K562 (cell line): ENCODE results near the gene NCDN. TPM values are rescaled to one million over a fixed set of nuclear protein-coding genes. Genes with fewer than 3 reads are reported as not detected.

Experiments
- ATAC-seq: fragments of 200-7000 bp; cut with Tn5 transposase; 3 replicates; pipeline ENCODE4 v1.9.1; 2020; ENCODE audit warnings: moderate library complexity
- BruUV-seq: library from RNA; stranded (reverse); fragments of 400-500 nt; replicated peaks from 2 replicates; lab custom pipeline; 2021; lab: Mats Ljungman, UMichigan
- CTCF ChIA-PET: fragments of 300-600 bp; formaldehyde crosslinking; extraction: SDS; loops from one replicate; lab custom pipeline; 2021; ENCODE audit warnings: low intra/inter-chr PET ratio; lab: Yijun Ruan, JAX
- POLR2A ChIA-PET: fragments of 300-600, 350-650 bp; sonication (Branson Sonifier 250); formaldehyde crosslinking; extraction: SDS; loops from one replicate; lab custom pipeline; 2021; ENCODE audit warnings: antibody characterized with exemption, inconsistent platforms; lab: Yijun Ruan, JAX
- DNase-seq, 4 experiments: peaks; one replicate each; pipeline versions ENCODE4 v3.0.0 to v3.0.0-alpha.2; 2011 to 2018; ENCODE audit warnings: low spot score in 3 of 4, mixed read lengths in 3 of 4; ENCODE audit errors: extremely low read depth in 1 of 4
- FAIRE-seq: peaks from 2 replicates; lab custom pipeline; 2011; peaks lifted over from hg19 to GRCh38; lab: Jason Lieb, UNC
- H2AFZ ChIP-seq: 2 replicates; pipeline ENCODE4 v1.6.0; 2011; ENCODE audit warnings: low read depth, low read length, control low read depth, inconsistent platforms
- H3K27ac ChIP-seq: fragments of 200-600 bp; 3 replicates; pipeline ENCODE4 v1.8.0; 2011; ENCODE audit warnings: low read depth, mild to moderate bottlenecking, control low read depth, inconsistent platforms, low read length, moderate library complexity, mixed read lengths; ENCODE audit errors: extremely low read depth
- H3K27me3 ChIP-seq, 2 experiments: fragments of 300-600 bp in 1 of 2; 2 replicates in 1 of 2; 3 replicates in 1 of 2; pipeline versions ENCODE4 v1.6.0 to v1.8.0; 2011; ENCODE audit warnings: inconsistent platforms in 2 of 2, low read length in 2 of 2, mild to moderate bottlenecking in 1 of 2, mixed read lengths in 1 of 2, moderate library complexity in 1 of 2; ENCODE audit not compliant: control insufficient read depth in 2 of 2, insufficient read depth in 2 of 2
- H3K36me3 ChIP-seq: fragments of 300-600 bp; 3 replicates; pipeline ENCODE4 v1.8.0; 2011; ENCODE audit warnings: mild to moderate bottlenecking, low read length, inconsistent platforms; ENCODE audit not compliant: control insufficient read depth, insufficient read depth
- H3K4me1 ChIP-seq, 2 experiments: fragments of 200-600 bp in 1 of 2; replicated peaks in 1 of 2; 2 replicates in 1 of 2; 3 replicates in 1 of 2; pipeline versions ENCODE4 v1.5.1 to v1.8.0; 2011; ENCODE audit warnings: inconsistent platforms in 2 of 2, low read length in 2 of 2, mild to moderate bottlenecking in 1 of 2, mixed read lengths in 1 of 2, moderate library complexity in 1 of 2; ENCODE audit not compliant: control insufficient read depth in 2 of 2, insufficient read depth in 2 of 2
- H3K4me2 ChIP-seq: 2 replicates; pipeline ENCODE4 v1.6.1; 2011; ENCODE audit warnings: low read length, control low read depth, inconsistent platforms, mixed read lengths; ENCODE audit not compliant: insufficient read depth
- H3K4me3 ChIP-seq: fragments of 200-600 bp; sonication (generic), shearing (Covaris generic); 2 replicates; pipeline ENCODE4 v1.5.1; 2016; ENCODE audit warnings: control low read depth, inconsistent platforms
- H3K79me2 ChIP-seq: fragments of 200-600 bp; 3 replicates; pipeline ENCODE4 v1.8.0; 2011; ENCODE audit warnings: low read length, inconsistent platforms; ENCODE audit not compliant: control insufficient read depth, insufficient read depth
- H3K9ac ChIP-seq, 2 experiments: 2 replicates each; pipeline versions ENCODE4 v1.6.0 to v1.6.1; 2011; ENCODE audit warnings: low read depth in 2 of 2, low read length in 2 of 2, control low read depth in 1 of 2, inconsistent platforms in 1 of 2, mild to moderate bottlenecking in 1 of 2, mixed read lengths in 1 of 2; ENCODE audit not compliant: insufficient read depth in 1 of 2
- H3K9me1 ChIP-seq: one replicate; pipeline ENCODE4 v1.6.0; 2011; ENCODE audit warnings: inconsistent platforms, mild to moderate bottlenecking, low read length, moderate library complexity; ENCODE audit not compliant: control insufficient read depth, insufficient read depth
- H3K9me3 ChIP-seq: replicated peaks from 2 replicates; pipeline ENCODE4 v1.5.1; 2011; ENCODE audit warnings: low read depth, low read length, inconsistent platforms; ENCODE audit not compliant: control insufficient read depth, insufficient read depth
- H4K20me1 ChIP-seq: replicated peaks from 2 replicates; pipeline ENCODE4 v1.6.1; 2011; ENCODE audit warnings: low read length, inconsistent platforms, mixed read lengths; ENCODE audit not compliant: control insufficient read depth, insufficient read depth
- HNRNPUL1 ChIP-seq: fragments of 200-400 bp; formaldehyde crosslinking; IDR thresholded peaks from 2 replicates; pipeline ENCODE4 v1.6.1; 2017; ENCODE audit warnings: low read length
- RFX5 ChIP-seq: IDR thresholded peaks from 2 replicates; pipeline ENCODE4 v1.6.1; 2011; ENCODE audit warnings: low read depth, mild to moderate bottlenecking, improper control_type of control experiment, low read length
- SAP30 ChIP-seq: fragments of 200-600 bp; sonication (generic); IDR thresholded peaks from 2 replicates; pipeline ENCODE4 v1.6.1; 2012; ENCODE audit warnings: borderline replicate concordance, low read depth, mild to moderate bottlenecking, moderate library complexity, low read length, control low read depth, inconsistent platforms; ENCODE audit not compliant: insufficient read depth, poor library complexity, severe bottlenecking
- ZFP1 ChIP-seq: fragments of 450-650 bp; formaldehyde crosslinking; IDR thresholded peaks from 2 replicates; pipeline ENCODE4 v1.4.0; 2020; ENCODE audit warnings: mild to moderate bottlenecking, mixed read lengths
- ZFP91 ChIP-seq: sonication (generic); formaldehyde crosslinking; IDR thresholded peaks from 2 replicates; pipeline ENCODE4 v1.8.0; 2022; ENCODE audit warnings: mild to moderate bottlenecking, missing genetic modification reagents
- ZNF347 ChIP-seq: fragments of 450-650 bp; formaldehyde crosslinking; IDR thresholded peaks from 2 replicates; pipeline ENCODE4 v1.4.0; 2020; ENCODE audit warnings: low read depth, mild to moderate bottlenecking, moderate library complexity
- WGBS: fragments of 100-300 bp; shearing (Covaris generic); methylation state at CpG from one replicate; pipeline ENCODE4 v1.1.6; 2016; ENCODE audit warnings: low coverage, mixed read lengths; ENCODE audit not compliant: insufficient coverage; ENCODE audit errors: missing lambda C conversion rate; 5-methylcytosine and 5-hydroxymethylcytosine counted together
- in situ Hi-C: fragments of 300-500 bp; cut with MboI; formaldehyde crosslinking; loops from 4 replicates; pipeline ENCODE4 v1.15.0; 2018; ENCODE audit warnings: inconsistent platforms, mixed read lengths
- intact Hi-C: fragments of 100-400 bp; cut with micrococcal nuclease; formaldehyde crosslinking; loops from 2 replicates; pipeline ENCODE4 v1.14.2; 2022
- polyA plus RNA-seq, 8 experiments: library from polyadenylated mRNA; depleted of rRNA in 4 of 8; stranded (reverse) in 5 of 8; unstranded in 3 of 8; fragments of >200 nt; fragmentation: Nextera tagmentation in 2 of 8; fragmentation: Illumina TruSeq in 1 of 8; extraction: Ambion mirVana in 2 of 8; extraction: Trizol in 1 of 8; gene quantifications; 2 replicates each; pipeline versions ENCODE4 v1.2.1 to v1.2.3, GENCODE V29; 2011 to 2014; ENCODE audit warnings: inconsistent platforms in 1 of 8, missing spikeins in 1 of 8
- total RNA-seq, 7 experiments: library from RNA; depleted of rRNA in 6 of 7; stranded (reverse); fragments of >200 nt in 6 of 7; fragmentation: Illumina TruSeq in 2 of 7; extraction: Trizol in 2 of 7; gene quantifications; 2 replicates each; pipeline versions ENCODE4 v1.2.1 to v1.2.3, GENCODE V29; 2011 to 2021; ENCODE audit warnings: low replicate concordance in 1 of 7

The NCDN gene
- total and polyA plus RNA-seq, 9 of the 15 experiments (the other 6 are each of a cell fraction or from before 2014, with no cell fraction given), result 1.9 to 35.1 (median 10.7) TPM

GRCh38 chr1:35573198-35574124 lies 15.9 kb downstream of the NCDN start, which contains the start of gene TFAP2E:
TFAP2E (plus strand) TSS chr1:35573314; CDS start chr1:35573578, 264 bp downstream.
- Histone ChIP-seq H3K9ac (no peak within 1 kb of the TSS), H2AFZ (no peak within 1 kb of the TSS), H3K36me3 (no peaks in the 10 kb centered on the region), H4K20me1 (0 out of 2 replicates have a peak, but pooled peaks cover 5% of the 10 kb centered on the region), H3K79me2 (no peaks in the 10 kb centered on the region), H3K9me3 (no peaks in the 10 kb centered on the region), H3K4me3 (no peak within 1 kb of the TSS), H3K4me2 (no peak within 1 kb of the TSS), H3K4me1 (peaks cover 11 to 33% of the 10 kb centered on the region in 2 experiments), H3K27ac (no peak within 1 kb of the TSS), H3K9me1 (no peaks in the 10 kb centered on the region), H3K27me3 (peaks cover 3 to 18% of the 10 kb centered on the region in 2 experiments; a peak in 4 of 5 replicates)
- TF ChIP-seq SAP30 (no peak), RFX5 (no peak), ZNF347 (CRISPR knock-in tag) (no peak), HNRNPUL1 (no peak), ZFP91 (CRISPR knock-in tag) (no peak), ZFP1 (CRISPR knock-in tag) (no peak)
- no peak for FAIRE-seq
- in situ Hi-C loops, result no loop called here
- ChIA-PET POLR2A (interaction anchor here (0.7 to 1.3 kb wide), 4 partner anchors 11 to 158 kb away, joined by 3 read pairs; no protein-coding TSS in a partner anchor), CTCF (no interaction called here)
- 66% methylated on average over 50 of the region's 95 CpGs for WGBS
- ATAC-seq, result no peak
- BruUV-seq, result no TSS peak
- no peak for DNase-seq
- intact Hi-C loops, result no loop called here
